Gastrocnemius medialis (tissue), 4 donors: ENCODE data around the gene ENHO.

Source experiments
- POLR2A ChIP-seq, 2 donors: fragments of 450-650 bp; IDR thresholded peaks; one replicate each; pipeline ENCODE4 v1.6.1; 2017; ENCODE audit warnings: antibody characterized with exemption in 2 of 2, mild to moderate bottlenecking in 2 of 2, moderate library complexity in 2 of 2
- TF ChIP-seq, protein P1 (sequence below), 5 experiments: fragments of 450-650 bp in 3 of 5; fragments of 200-600 bp in 2 of 5; sonication (generic) in 2 of 5; IDR thresholded peaks in 4 of 5; conservative IDR thresholded peaks in 1 of 5; 1 replicate in 4 of 5; 2 replicates in 1 of 5; pipeline ENCODE4 v1.5.1; 2016 to 2019; ENCODE audit warnings: antibody characterized with exemption in 5 of 5, mild to moderate bottlenecking in 3 of 5, moderate library complexity in 3 of 5

DNA sequence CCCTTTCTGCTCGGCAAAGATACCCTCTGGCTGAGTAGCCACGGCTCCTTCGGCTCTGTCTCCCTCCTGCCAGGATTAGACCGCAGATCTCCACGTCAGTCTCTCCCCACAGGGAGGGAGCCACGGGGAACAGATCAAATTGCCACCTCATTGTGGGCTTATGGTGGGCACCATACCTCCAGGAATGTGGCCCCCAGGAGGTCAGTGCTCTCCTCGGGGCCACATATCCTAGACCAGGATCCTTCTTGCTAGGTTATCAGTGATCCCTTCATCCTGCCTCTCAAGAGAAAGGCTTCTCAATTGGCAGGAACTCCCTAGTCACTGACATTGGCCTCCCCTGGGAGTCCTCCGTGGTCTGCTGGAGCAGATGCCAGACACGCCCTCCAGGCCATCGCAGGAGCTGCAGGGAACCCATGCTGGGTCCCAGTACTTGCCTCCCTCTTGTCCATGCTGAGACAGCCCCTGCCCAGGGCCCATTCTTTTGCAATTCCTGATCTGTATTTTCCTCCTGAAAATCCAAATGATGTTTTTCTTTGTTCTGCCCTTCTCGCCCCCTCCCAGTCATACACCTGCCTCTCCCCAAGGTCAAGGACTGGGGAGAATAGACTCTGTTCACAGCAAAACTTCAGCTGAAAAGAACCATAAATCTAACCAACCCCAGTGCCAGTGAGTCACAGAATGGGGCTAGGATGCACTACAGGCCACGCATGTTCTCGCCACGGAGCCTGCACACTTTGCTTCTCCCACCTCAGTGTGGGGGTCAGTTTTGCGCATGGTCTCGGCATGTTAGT is 31.6 kb upstream of the ENHO start:
- TF ChIP-seq, protein P1, sequence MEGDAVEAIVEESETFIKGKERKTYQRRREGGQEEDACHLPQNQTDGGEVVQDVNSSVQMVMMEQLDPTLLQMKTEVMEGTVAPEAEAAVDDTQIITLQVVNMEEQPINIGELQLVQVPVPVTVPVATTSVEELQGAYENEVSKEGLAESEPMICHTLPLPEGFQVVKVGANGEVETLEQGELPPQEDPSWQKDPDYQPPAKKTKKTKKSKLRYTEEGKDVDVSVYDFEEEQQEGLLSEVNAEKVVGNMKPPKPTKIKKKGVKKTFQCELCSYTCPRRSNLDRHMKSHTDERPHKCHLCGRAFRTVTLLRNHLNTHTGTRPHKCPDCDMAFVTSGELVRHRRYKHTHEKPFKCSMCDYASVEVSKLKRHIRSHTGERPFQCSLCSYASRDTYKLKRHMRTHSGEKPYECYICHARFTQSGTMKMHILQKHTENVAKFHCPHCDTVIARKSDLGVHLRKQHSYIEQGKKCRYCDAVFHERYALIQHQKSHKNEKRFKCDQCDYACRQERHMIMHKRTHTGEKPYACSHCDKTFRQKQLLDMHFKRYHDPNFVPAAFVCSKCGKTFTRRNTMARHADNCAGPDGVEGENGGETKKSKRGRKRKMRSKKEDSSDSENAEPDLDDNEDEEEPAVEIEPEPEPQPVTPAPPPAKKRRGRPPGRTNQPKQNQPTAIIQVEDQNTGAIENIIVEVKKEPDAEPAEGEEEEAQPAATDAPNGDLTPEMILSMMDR (IDR thresholded peaks at IDR 0.05 in 4 of 5, conservative IDR thresholded peaks at IDR 0.05 in 1 of 5): no peak
- no peak for TF ChIP-seq POLR2A (IDR thresholded peaks at IDR 0.05)
